TTC549 (cell line): ENCODE results near the gene RNF138.
"Not testable (repeated sequence)": the region's sequence is repeated elsewhere in the genome, so short reads cannot be mapped to it uniquely, and the experiment has no call there.

Experiments used
- FAIRE-seq: peaks from 2 replicates; lab custom pipeline; 2012; peaks lifted over from hg19 to GRCh38; lab: Jason Lieb, UNC

RNF138 gene

DNA sequence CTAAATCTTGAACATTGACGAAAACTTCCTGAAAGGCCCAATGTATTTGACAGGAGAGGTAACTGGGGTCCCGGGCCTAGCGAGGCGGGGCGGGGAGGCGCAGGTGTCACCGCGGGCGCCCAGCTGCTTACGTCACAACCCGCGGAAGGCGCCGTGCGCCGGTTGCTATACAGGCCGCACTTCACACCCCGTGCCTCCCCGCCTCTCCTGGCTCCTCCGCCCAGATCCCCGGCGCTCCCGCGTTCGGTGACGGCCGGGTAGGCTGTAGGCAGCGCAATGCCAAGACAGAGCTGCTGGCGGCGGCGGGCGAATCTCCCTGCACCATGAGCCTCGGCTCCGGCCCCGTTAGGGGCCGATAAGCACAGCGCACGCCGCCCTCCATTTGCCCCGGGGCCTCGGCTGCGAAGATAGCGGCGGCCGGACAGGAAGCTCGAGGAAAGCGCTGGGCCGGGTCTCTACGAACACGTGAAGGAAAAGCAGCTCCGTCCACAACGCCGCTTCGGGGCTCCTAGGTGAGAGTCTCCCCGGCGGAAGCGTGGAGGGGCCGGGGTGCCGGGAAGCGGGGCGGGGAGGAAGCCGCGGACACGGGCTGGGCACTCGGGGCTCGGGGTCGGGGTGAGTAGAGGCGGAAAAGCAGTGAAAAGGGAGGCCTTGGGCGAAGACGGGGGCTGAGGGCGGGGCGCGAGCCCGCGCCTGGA, at the start of gene RNF138:
RNF138 (plus strand) TSS at position 151 of the 698 bp plus-strand sequence. CDS start 903 bp downstream, outside the sequence.
- no peak for FAIRE-seq

- FAIRE-seq, result no peak
These were observed 49.3 kb upstream of the RNF138 start for GRCh38 chr18:32042337-32042736.

DNA sequence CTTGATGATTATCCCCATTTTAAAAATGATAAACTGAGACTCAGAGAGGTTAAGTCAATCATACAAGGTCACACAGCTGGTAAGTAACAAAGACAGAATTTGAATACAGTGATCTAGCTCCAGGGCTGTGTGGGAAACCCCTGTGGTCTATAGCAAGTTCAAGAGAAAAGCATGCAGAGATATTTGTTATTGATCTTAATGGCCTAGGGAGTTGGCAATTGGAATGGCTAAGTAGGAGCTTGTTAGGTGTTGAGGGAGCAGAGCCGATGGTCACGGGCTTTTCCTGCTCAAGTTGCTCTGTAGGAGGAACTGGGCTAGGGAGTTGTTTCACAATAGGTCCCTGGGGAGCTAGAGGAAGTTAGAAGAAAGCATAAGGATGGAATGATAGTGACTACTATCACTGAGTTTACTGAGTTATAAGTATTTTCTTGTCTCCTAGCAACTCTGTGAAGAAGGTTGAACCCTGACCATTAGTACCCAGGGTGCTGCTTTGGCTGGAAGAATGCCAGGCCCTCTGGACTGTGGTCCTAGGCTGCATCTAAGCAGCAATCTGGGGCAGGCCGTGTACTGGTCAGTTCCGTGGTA, 43.1 kb upstream of the RNF138 start:
- FAIRE-seq, result no peak

DNA sequence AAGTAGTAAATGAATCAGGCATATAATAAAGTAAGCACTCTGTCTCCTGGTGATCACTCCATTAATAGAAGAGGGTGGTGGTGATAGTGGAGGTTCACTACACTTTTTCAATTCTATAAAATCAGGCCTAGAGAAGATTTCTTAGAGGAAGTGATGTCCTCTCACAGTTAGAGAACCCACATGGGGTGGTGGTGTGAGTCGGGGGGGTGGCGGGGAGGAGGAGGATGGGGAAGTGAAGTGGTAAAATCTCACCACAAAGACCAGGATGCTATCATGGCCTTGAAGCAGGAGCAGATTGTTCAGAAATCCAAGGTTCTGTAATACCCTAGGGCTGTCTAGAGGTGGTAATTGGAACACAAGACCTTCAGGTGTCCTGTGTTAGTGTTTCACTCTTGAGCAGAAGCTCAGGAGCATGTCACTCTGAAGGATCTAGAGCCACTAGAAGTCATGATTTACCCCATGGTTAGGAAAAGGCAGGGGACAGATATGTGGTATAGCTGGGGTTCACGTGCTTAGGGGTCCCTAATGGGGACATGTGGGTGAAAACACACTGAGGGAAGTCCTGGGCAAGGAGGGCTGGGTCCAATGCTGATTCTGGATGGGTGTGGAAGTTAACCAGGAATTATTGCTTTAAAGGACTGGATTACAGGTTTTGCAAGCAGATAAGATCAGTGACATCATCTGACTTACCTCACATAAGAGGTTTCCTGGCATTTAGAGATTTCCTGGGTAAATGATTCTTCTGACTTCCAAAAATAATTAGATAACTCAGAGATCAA, 42.1 kb upstream of the RNF138 start:
- FAIRE-seq, result no peak

DNA sequence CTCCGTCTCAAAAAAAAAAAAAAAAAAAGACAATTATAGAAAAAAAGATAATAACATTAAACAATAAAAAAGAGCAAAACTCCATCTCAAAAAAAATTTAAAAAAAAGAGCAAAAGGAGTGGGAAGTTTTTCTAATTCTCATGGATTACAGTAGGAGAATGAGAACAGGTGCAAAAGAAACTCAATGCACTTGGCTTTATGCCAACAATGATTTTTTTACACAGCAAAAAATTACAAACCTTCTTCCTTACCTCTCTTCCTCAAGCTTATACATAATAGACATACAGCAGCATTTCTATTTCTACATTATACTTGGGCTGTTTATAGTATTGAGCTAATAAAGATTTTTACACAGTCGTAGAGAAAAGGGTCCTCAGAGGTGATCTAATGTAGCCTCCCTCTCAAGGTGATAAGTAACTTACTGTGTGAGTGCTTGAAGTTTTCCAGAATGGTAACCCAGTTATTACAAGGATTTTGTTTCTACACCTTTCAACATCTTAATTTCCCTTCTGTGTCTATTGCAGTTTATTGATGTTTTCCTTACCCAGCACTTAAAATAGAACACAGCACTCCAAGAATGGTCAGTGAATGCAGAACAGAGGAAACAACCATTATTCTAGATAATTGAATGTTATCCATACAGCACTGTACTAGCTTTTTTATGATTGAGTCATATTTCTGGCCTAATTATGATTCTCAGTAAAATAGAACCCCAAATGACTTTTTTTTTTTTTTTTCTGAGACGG, 34.9 kb upstream of the RNF138 start:
- FAIRE-seq, result no peak

GRCh38 chr18:32057624-32058165, 34.0 kb upstream of the RNF138 start:
- FAIRE-seq, result no peak

DNA sequence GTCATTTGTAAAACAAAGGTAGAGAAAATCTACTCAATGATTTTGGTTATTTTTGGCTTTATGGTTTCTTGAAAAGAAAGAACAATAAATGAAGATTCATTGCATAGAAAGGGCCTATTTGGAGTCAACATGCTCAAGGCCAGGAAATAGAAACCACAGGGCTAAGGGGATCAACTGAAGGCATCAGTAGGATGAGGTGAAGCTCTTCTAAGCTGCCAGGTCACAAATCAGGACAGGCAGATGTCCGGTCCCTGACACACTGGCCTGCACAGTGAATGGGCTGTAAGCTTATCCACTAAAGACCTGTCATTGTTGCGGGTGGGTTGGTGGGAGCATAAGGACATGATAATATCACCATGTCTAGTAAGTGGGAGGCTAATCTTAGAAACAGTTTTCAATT, 31.6 kb upstream of the RNF138 start:
- FAIRE-seq, result no peak

DNA sequence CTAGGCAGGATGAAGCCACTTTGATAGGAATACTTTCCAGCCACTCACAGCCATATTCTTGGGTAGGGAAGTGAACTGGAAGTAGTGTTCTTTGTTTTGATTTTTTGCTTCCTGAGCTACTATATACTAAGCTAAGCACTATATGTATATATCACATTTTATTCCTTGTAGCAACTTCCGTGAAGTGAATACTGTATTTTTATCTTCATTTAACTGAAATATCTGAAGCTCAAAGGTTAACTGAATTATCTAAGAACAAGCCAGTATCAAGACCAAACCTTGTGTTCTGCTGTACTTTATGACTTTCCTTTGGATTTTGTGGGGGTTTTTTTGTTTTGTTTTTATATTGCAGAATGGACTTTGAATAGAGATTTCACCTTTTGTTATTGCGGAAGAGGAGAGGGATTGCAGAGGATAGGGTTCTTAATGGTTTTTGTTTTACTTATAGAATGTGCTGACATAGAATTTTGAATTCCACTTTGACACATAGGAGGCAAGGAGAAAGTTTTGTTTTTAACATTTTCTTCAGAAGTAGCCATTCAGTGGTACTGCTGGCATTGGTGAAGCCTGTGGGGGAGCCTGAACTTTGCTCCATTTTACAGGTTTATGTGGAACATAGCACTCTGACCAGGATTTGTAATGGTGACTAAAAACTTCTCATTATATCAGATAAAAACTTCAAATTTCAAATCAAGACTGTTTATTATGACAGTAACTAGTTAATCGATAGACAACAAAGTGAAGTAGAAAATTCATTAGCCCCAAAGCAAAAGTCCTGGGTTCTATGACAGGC, 24.1 kb upstream of the RNF138 start:
- no peak for FAIRE-seq

DNA sequence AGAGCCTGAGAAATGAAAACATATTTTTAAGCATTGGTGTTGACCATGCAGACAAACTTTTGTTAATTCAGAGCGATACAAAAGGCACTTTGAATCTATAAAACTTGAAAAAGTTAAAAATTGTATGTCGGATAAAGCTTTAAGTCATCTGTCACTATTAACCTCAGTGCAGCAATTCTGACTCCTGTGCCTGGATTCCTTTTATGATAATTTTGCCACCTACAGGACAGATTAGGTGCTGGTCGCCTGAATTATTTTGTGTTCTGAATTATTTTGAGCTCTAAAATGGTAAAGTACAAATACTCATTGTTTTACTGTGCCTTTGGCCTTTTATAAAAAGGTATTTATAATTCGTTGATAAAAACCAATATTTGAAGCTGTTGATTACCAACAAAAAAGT, 19.4 kb upstream of the RNF138 start:
- FAIRE-seq, result no peak

GRCh38 chr18:32074206-32074605, 17.5 kb upstream of the RNF138 start:
- no peak for FAIRE-seq

GRCh38 chr18:32078845-32079244, 12.8 kb upstream of the RNF138 start:
- no peak for FAIRE-seq

DNA sequence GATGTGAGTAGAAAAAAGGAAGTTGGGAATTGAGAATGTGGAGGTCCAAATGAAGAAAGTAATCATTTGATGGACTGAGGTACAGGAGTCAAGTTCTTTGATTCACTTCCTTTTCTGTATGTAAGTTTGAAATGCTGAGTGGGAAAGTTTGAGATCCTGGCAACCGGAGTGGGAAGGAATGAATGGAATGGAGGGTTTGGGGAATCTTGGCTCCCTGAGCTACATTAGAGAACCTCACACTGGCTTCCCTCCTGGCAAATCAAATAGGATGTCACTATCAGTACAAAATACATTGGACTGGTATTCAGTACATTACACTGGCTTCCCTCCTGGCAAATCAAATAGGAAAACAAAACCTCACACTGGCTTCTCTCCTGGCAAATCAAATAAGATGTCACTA, 9.8 kb upstream of the RNF138 start:
- FAIRE-seq, result no peak

DNA sequence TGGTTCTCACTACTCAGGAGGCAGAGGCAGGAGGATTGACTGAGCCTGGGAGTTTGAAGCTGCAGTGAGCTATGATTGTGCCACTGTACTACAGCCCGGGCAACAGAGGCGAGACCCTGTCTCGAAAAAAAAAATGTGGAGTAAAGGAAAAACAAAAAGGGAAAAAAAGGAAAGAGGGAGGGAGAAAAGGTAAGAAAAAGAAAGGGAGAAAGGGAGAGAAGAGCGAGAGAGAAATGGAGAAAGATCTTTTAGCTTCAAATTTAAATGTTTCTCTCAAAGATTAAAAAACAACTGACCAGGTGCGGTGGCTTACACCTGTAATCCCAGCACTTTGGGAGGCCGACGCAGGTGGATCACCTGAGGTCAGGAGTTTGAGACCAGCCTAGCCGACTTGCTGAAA, 7.9 kb upstream of the RNF138 start:
- FAIRE-seq, result no peak

DNA sequence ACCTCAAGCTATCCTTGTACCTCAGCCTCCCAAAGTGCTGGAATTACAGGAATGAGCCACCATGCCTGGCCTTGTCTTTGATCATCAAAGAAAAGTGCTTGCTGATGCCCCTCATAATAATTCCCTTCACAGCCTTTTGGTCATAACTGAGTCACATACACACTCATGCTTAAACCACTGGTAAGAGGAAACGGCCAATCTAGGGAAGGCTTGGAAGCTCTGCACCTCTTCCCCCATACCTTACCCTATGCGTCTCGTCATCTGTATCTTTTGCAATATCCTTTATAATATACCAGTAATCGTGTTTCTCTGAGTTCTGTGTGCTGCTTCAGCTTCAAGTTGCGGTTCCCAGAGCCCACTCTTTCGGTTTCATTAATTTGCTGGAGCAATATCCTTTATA, 4.8 kb upstream of the RNF138 start:
- FAIRE-seq, result no peak

GRCh38 chr18:32090831-32091230, 843 bp upstream of the RNF138 start:
- FAIRE-seq, result not testable (repeated sequence)

DNA sequence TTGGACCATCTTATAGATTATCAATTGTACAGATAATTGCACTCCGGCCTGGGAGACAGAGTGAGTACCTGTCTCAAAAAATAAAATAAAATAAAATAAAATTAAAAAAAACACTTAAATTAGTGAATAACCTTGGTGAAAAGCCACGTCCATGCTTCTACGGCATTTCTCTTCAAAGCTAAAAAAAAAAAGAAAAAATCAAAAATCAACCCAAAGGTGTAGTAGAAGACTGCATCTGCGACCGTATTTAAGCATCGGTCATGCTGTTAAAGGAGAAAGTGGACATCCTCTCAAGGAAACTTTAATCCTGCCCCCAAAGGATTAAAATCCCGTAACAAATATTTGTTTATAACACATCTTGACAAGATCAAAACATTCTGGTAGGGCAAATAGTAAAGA, 350 bp upstream of the RNF138 start:
- FAIRE-seq, result no peak

GRCh38 chr18:32092422-32093101, 888 bp downstream of the RNF138 start:
- no peak for FAIRE-seq

- FAIRE-seq, result no peak
These were observed 1.4 kb downstream of the RNF138 start for GRCh38 chr18:32093102-32093511.

- FAIRE-seq, result no peak
These were observed 1.8 kb downstream of the RNF138 start for GRCh38 chr18:32093523-32093922.

DNA sequence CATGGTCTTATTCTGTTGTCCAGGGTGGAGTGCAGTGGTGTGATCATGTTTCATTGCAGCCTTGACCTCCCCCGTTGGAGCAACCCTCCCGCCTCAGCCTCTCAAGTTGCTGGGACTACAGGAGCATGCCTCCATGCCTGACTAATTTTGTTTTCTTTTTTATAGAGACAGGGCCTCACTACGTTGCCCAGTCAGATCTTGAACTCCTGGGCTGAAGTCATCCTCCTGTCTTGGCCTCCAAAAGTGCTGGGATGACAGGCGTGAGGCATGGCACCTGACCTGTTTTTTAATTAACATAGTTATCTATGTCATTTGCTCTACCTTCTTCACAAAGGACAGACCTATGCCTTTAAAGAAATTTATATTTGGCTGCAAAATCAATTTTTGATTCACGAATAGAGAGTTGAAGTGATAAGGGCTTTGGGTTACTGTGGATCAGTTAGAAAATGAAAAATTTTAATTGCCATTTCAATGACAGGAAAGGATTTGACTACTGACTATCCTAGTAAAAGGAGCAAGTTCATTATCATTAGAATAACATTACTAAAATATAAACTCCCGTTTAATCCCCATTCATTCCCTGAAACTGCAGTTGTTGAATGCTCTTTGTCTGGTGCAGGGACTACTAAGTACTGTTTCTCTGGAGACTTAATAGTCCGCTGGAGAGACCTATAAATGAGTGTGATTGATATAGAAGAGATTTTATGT, 3.7 kb downstream of the RNF138 start:
- no peak for FAIRE-seq

DNA sequence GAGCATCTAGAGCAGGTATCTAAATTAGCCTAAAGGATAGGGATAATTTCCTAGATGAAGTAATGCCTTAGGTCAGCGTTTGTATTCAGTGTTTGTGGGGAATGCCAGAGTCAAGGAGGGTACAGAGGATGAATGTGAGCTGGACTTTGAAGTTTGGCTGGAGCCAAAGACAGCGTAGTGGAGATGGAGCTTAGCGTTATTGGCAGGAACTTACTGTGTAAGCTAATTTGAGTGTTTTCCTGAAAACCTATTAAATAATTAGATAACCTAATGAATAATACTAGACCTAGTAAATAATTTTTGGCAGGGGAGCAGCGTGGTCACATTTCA, 4.2 kb downstream of the RNF138 start:
- FAIRE-seq, result no peak
